GM12878 (cell line): Measurements from ENCODE around the gene EFTUD2.
A peak's percentile ranks its signal among the peaks of the same experiment; 100 is the strongest.

Experiments used
- DPF2 ChIP-seq: fragments of 450-650 bp; IDR thresholded peaks from 2 replicates; pipeline ENCODE4 v1.6.1; 2017; ENCODE audit warnings: mild to moderate bottlenecking
- ESRRA ChIP-seq: IDR thresholded peaks from 2 replicates; pipeline ENCODE4 v1.6.1; 2012; ENCODE audit warnings: mild to moderate bottlenecking, low read length, improper control_type of control experiment
- RBBP5 ChIP-seq: fragments of 200-600 bp; sonication (generic); conservative IDR thresholded peaks from 2 replicates; pipeline ENCODE4 v1.6.1; 2016
- TF ChIP-seq, protein P1 (sequence below): IDR thresholded peaks from 2 replicates; pipeline ENCODE4 v1.6.1; 2012; ENCODE audit warnings: low read depth, low read length, improper control_type of control experiment
- TF ChIP-seq, protein P2 (sequence below), 3 experiments: IDR thresholded peaks in 2 of 3; conservative IDR thresholded peaks in 1 of 3; 2 replicates each; pipeline ENCODE4 v1.5.1; 2011; ENCODE audit warnings: low read depth in 3 of 3, low read length in 3 of 3, mild to moderate bottlenecking in 3 of 3, control low read depth in 2 of 3, moderate library complexity in 2 of 3, inconsistent platforms in 1 of 3, mixed read lengths in 1 of 3; ENCODE audit not compliant: control insufficient read depth in 2 of 3, insufficient read depth in 1 of 3; ENCODE audit errors: extremely low read depth in 1 of 3

DNA sequence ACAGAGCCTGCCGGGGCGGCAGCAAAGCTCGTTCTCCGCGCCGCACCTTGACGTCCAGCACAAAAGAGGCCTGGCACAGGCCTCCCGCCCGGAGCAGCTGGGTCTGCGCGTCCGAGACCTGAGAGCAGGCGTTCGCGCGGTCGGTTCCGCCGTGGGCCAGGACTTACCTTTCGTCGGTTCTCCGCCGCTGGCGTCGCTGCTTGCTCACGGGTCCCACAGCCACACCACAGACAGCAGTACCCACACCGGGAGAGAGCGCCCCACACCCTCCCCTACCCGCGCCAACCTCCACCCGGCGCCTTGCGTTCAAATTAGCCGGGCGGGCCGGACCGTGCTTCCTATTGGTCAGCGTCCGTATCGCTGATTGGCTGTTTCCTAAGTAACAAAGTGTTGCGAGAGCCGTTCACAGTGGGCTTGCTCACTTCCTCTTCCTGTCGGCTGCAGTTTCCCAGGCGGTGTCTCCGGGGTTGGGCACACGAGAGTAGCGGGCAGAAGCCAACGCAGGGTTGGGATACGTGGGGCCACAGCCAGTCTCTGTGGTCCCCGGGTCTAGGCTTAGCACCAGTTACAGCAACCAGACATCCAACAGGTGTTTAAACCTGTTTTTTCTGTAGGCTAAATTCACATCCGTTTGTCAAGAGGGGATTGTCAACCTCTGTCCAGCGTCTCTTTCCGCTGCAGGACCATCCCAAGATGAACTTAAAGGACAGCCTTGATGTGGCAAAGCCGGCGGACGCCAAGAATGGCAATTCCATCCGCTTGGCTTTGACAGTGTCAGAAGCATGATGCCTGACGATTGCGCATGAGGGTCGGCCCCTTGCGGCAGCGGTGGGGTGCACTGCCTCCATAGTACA lies 48.4 kb upstream of the EFTUD2 start, which contains the start of gene KIF18B:
- TF ChIP-seq ESRRA (no peak), DPF2 (0 out of 2 replicates have a peak, but pooled peaks have one; percentile 21), RBBP5 (no peak)
- TF ChIP-seq, protein P1, sequence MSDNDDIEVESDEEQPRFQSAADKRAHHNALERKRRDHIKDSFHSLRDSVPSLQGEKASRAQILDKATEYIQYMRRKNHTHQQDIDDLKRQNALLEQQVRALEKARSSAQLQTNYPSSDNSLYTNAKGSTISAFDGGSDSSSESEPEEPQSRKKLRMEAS, result peak; percentile 76; the same call in 1 of the 2 replicates
- TF ChIP-seq, protein P2, sequence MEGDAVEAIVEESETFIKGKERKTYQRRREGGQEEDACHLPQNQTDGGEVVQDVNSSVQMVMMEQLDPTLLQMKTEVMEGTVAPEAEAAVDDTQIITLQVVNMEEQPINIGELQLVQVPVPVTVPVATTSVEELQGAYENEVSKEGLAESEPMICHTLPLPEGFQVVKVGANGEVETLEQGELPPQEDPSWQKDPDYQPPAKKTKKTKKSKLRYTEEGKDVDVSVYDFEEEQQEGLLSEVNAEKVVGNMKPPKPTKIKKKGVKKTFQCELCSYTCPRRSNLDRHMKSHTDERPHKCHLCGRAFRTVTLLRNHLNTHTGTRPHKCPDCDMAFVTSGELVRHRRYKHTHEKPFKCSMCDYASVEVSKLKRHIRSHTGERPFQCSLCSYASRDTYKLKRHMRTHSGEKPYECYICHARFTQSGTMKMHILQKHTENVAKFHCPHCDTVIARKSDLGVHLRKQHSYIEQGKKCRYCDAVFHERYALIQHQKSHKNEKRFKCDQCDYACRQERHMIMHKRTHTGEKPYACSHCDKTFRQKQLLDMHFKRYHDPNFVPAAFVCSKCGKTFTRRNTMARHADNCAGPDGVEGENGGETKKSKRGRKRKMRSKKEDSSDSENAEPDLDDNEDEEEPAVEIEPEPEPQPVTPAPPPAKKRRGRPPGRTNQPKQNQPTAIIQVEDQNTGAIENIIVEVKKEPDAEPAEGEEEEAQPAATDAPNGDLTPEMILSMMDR (IDR thresholded peaks at IDR 0.05 in 2 of 3, conservative IDR thresholded peaks at IDR 0.05 in 1 of 3; ENCODE audit: control insufficient read depth in 2 of 3, extremely low read depth in 1 of 3, insufficient read depth in 1 of 3, low read depth in 3 of 3, low read length in 3 of 3), result no peak; a peak in 1 of 6 replicates
